HepG2 (cell line): Measurements from ENCODE around the gene TJAP1. TPM values are rescaled to one million over a fixed set of nuclear protein-coding genes. Genes with fewer than 3 reads are reported as not detected.
A peak's percentile ranks its signal among the peaks of the same experiment; 100 is the strongest.

Experiments used
- AHR ChIP-seq: IDR thresholded peaks from 2 replicates; pipeline ENCODE4 v1.6.1; 2018; ENCODE audit warnings: missing genetic modification reagents, missing compliant biosample characterization
- GABPB1 ChIP-seq: IDR thresholded peaks from 2 replicates; pipeline ENCODE4 v1.6.1; 2016; ENCODE audit warnings: mild to moderate bottlenecking, missing genetic modification reagents, moderate library complexity, missing compliant biosample characterization
- HNF4G ChIP-seq, 2 experiments: sonication (generic) in 1 of 2; formaldehyde crosslinking in 1 of 2; IDR thresholded peaks; 2 replicates each; pipeline versions ENCODE4 v1.4.0 to v1.6.1; 2011 to 2020; ENCODE audit warnings: borderline replicate concordance in 2 of 2, low read depth in 2 of 2, mild to moderate bottlenecking in 2 of 2, low read length in 1 of 2, missing genetic modification reagents in 1 of 2, moderate library complexity in 1 of 2
- HNRNPK ChIP-seq: fragments of 200-400 bp; formaldehyde crosslinking; IDR thresholded peaks from 2 replicates; pipeline ENCODE4 v1.6.1; 2018; ENCODE audit warnings: low read length, low read depth, moderate library complexity, mild to moderate bottlenecking; ENCODE audit not compliant: poor library complexity, severe bottlenecking
- KLF12 ChIP-seq: sonication (generic); formaldehyde crosslinking; IDR thresholded peaks from 2 replicates; pipeline ENCODE4 v1.4.0; 2020; ENCODE audit warnings: missing genetic modification reagents, borderline replicate concordance
- KLF16 ChIP-seq, 2 experiments: sonication (generic) in 1 of 2; formaldehyde crosslinking in 1 of 2; IDR thresholded peaks; 2 replicates each; pipeline versions ENCODE4 v1.6.1 to v1.8.0; 2016 to 2023; ENCODE audit warnings: missing genetic modification reagents in 2 of 2, missing compliant biosample characterization in 1 of 2
- MYC ChIP-seq: sonication (generic); formaldehyde crosslinking; IDR thresholded peaks from 2 replicates; pipeline ENCODE4 v1.9.0; 2021; ENCODE audit warnings: missing genetic modification reagents, borderline replicate concordance
- NFIC ChIP-seq: IDR thresholded peaks from 2 replicates; pipeline ENCODE4 v1.6.1; 2012; ENCODE audit warnings: mild to moderate bottlenecking, low read length, inconsistent platforms
- ONECUT2 ChIP-seq: sonication (generic); formaldehyde crosslinking; IDR thresholded peaks from 2 replicates; pipeline ENCODE4 v1.4.0; 2020; ENCODE audit warnings: missing genetic modification reagents
- PLRG1 ChIP-seq: fragments of 450-650 bp; conservative IDR thresholded peaks from 2 replicates; pipeline ENCODE4 v1.6.1; 2016
- TBL1XR1 ChIP-seq: fragments of 150-350 bp; IDR thresholded peaks from 2 replicates; pipeline ENCODE4 v1.6.1; 2014; ENCODE audit warnings: borderline replicate concordance, low read length; ENCODE audit not compliant: partially characterized antibody
- THAP11 ChIP-seq: IDR thresholded peaks from 2 replicates; pipeline ENCODE4 v1.6.1; 2016; ENCODE audit warnings: missing biosample characterization, missing genetic modification reagents
- U2AF1 ChIP-seq: fragments of 200-400 bp; formaldehyde crosslinking; optimal IDR thresholded peaks from 2 replicates; pipeline ENCODE3; 2017; ENCODE audit warnings: mild to moderate bottlenecking, low read depth, low read length
- ZNF224 ChIP-seq: sonication (generic); formaldehyde crosslinking; IDR thresholded peaks from 2 replicates; pipeline ENCODE4 v1.5.0; 2020; ENCODE audit warnings: mild to moderate bottlenecking, missing genetic modification reagents
- ZNF282 ChIP-seq: fragments of 450-650 bp; IDR thresholded peaks from 2 replicates; pipeline ENCODE4 v1.6.1; 2018; ENCODE audit not compliant: partially characterized antibody
- ZNF335 ChIP-seq: sonication (generic); formaldehyde crosslinking; IDR thresholded peaks from 2 replicates; pipeline ENCODE4 v1.4.0; 2020; ENCODE audit warnings: missing genetic modification reagents
- ZNF34 ChIP-seq: sonication (generic); formaldehyde crosslinking; IDR thresholded peaks from 2 replicates; pipeline ENCODE4 v1.4.0; 2020; ENCODE audit warnings: mild to moderate bottlenecking, missing genetic modification reagents, borderline replicate concordance
- ZNF598 ChIP-seq: sonication (generic); formaldehyde crosslinking; IDR thresholded peaks from 2 replicates; pipeline ENCODE4 v1.5.1; 2020; ENCODE audit warnings: mild to moderate bottlenecking, missing genetic modification reagents, borderline replicate concordance
- ZNF780A ChIP-seq: sonication (generic); formaldehyde crosslinking; IDR thresholded peaks from 2 replicates; pipeline ENCODE4 v1.8.0; 2022; ENCODE audit warnings: mild to moderate bottlenecking, missing genetic modification reagents, moderate library complexity
- ZNF879 ChIP-seq: sonication (generic); formaldehyde crosslinking; IDR thresholded peaks from 2 replicates; pipeline ENCODE4 v1.8.1; 2023; ENCODE audit warnings: missing genetic modification reagents
- polyA plus RNA-seq, 8 experiments: library from polyadenylated mRNA; depleted of rRNA in 3 of 8; stranded (reverse) in 7 of 8; unstranded in 1 of 8; fragments of >200 nt; fragmentation: Illumina TruSeq in 4 of 8; extraction: Trizol in 4 of 8; gene quantifications; 2 replicates each; pipeline versions ENCODE4 v1.2.1 to v1.2.3, GENCODE V29; 2011 to 2016; ENCODE audit warnings: low read depth in 4 of 8, missing spikeins in 1 of 8, mixed read lengths in 1 of 8; ENCODE audit not compliant: insufficient read depth in 1 of 8
- total RNA-seq, 5 experiments: library from RNA; depleted of rRNA; stranded (reverse); fragments of >200 nt; fragmentation: Illumina TruSeq; extraction: Trizol; gene quantifications; 2 replicates each; pipeline ENCODE4 v1.2.3, GENCODE V29; 2016; ENCODE audit warnings: low read depth in 1 of 5
- TF ChIP-seq, protein P1 (sequence below): IDR thresholded peaks from 2 replicates; pipeline ENCODE4 v1.6.1; 2016; ENCODE audit warnings: low read depth, missing genetic modification reagents, missing compliant biosample characterization
- TF ChIP-seq, protein P2 (sequence below): IDR thresholded peaks from 2 replicates; pipeline ENCODE4 v1.6.1; 2016; ENCODE audit warnings: low read depth, control low read depth
- TF ChIP-seq, protein P3 (sequence below): IDR thresholded peaks from 2 replicates; pipeline ENCODE4 v1.6.1; 2016; ENCODE audit warnings: missing genetic modification reagents, missing compliant biosample characterization

Gene TJAP1
- total and polyA plus RNA-seq, 2 of the 13 experiments (the other 11 are each of a cell fraction or from before 2014, with no cell fraction given) = 15.7 to 41.6 TPM

DNA sequence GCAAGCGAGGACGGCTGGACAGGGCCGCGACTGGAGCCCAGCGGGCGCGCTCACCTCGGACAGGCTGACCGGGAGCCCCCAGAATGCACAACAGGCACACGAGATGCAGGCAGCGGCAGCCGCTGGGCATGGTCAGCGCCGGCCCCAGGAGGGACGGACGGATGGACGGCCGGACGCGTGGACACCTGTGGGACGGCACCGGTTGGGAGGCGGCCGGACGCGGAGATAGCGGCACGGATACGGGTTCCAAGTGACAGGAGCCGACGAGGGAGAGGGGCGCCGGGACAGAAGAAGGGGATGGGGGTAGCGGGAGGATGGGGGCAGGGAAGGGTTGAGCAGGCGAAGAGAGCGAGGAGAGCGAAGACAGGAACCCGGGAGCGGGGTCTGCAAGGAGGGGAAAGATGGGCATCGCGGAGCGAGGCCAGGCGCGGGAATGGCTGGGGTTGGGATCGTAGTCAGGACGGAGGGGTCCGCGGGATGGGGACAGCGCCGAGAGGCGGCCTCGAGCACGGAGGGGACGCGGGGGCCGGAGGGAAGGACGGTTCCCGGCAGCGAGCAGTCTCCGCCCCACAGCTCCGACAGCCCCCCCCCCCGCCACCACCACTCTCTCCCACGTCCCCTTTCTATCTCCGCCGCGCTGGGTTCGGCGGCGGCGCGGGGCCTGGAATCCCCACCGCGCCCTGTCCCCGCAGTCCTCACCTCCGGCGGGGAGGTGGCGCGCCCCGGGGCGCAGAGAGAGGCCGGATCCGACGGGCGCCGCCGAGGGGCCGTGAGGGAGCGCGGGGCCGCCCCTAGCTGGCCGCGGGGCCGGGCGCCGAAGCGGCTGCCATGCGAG, 22.5 kb upstream of the TJAP1 start (continued):
- TF ChIP-seq U2AF1 = peak; percentile 87
- peak; percentile 81; the same call in 1 of the 2 replicates for TF ChIP-seq ZNF780A
- TF ChIP-seq ZNF224 (CRISPR knock-in tag) = no peak
- TF ChIP-seq HNRNPK = peak; percentile 81
- no peak for TF ChIP-seq ZNF879 (CRISPR knock-in tag)
- TF ChIP-seq KLF16 (CRISPR knock-in tag; IDR thresholded peaks at IDR 0.05) = peak in 1 of 2 experiments; percentile 74; a peak in 2 of 4 replicates
- peak; percentile 25 for TF ChIP-seq TBL1XR1
- TF ChIP-seq NFIC = no peak
- TF ChIP-seq, protein P1, sequence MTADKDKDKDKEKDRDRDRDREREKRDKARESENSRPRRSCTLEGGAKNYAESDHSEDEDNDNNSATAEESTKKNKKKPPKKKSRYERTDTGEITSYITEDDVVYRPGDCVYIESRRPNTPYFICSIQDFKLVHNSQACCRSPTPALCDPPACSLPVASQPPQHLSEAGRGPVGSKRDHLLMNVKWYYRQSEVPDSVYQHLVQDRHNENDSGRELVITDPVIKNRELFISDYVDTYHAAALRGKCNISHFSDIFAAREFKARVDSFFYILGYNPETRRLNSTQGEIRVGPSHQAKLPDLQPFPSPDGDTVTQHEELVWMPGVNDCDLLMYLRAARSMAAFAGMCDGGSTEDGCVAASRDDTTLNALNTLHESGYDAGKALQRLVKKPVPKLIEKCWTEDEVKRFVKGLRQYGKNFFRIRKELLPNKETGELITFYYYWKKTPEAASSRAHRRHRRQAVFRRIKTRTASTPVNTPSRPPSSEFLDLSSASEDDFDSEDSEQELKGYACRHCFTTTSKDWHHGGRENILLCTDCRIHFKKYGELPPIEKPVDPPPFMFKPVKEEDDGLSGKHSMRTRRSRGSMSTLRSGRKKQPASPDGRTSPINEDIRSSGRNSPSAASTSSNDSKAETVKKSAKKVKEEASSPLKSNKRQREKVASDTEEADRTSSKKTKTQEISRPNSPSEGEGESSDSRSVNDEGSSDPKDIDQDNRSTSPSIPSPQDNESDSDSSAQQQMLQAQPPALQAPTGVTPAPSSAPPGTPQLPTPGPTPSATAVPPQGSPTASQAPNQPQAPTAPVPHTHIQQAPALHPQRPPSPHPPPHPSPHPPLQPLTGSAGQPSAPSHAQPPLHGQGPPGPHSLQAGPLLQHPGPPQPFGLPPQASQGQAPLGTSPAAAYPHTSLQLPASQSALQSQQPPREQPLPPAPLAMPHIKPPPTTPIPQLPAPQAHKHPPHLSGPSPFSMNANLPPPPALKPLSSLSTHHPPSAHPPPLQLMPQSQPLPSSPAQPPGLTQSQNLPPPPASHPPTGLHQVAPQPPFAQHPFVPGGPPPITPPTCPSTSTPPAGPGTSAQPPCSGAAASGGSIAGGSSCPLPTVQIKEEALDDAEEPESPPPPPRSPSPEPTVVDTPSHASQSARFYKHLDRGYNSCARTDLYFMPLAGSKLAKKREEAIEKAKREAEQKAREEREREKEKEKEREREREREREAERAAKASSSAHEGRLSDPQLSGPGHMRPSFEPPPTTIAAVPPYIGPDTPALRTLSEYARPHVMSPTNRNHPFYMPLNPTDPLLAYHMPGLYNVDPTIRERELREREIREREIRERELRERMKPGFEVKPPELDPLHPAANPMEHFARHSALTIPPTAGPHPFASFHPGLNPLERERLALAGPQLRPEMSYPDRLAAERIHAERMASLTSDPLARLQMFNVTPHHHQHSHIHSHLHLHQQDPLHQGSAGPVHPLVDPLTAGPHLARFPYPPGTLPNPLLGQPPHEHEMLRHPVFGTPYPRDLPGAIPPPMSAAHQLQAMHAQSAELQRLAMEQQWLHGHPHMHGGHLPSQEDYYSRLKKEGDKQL (CRISPR knock-in tag) = no peak
- no peak for TF ChIP-seq ONECUT2 (CRISPR knock-in tag)
- peak; percentile 64 for TF ChIP-seq THAP11 (CRISPR knock-in tag)
- TF ChIP-seq MYC (CRISPR knock-in tag) = peak; percentile 61; the same call in 1 of the 2 replicates
- no peak for TF ChIP-seq PLRG1
- TF ChIP-seq GABPB1 (CRISPR knock-in tag) = peak; percentile 68
- TF ChIP-seq ZNF282 = no peak
- no peak for TF ChIP-seq HNF4G (IDR thresholded peaks at IDR 0.05; ENCODE audit: borderline replicate concordance, low read depth, low read length)
- TF ChIP-seq HNF4G (CRISPR knock-in tag; IDR thresholded peaks at IDR 0.05; ENCODE audit: borderline replicate concordance, low read depth) = peak; percentile 71; the same call in 1 of the 2 replicates
- TF ChIP-seq KLF12 (CRISPR knock-in tag) = 0 out of 2 replicates have a peak, but pooled peaks have one; percentile 32
- TF ChIP-seq, protein P2, sequence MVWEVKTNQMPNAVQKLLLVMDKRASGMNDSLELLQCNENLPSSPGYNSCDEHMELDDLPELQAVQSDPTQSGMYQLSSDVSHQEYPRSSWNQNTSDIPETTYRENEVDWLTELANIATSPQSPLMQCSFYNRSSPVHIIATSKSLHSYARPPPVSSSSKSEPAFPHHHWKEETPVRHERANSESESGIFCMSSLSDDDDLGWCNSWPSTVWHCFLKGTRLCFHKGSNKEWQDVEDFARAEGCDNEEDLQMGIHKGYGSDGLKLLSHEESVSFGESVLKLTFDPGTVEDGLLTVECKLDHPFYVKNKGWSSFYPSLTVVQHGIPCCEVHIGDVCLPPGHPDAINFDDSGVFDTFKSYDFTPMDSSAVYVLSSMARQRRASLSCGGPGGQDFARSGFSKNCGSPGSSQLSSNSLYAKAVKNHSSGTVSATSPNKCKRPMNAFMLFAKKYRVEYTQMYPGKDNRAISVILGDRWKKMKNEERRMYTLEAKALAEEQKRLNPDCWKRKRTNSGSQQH (CRISPR knock-in tag) = no peak
- no peak for TF ChIP-seq ZNF34 (CRISPR knock-in tag)
- no peak; the same call in 1 of the 2 replicates for TF ChIP-seq AHR
- TF ChIP-seq, protein P3, sequence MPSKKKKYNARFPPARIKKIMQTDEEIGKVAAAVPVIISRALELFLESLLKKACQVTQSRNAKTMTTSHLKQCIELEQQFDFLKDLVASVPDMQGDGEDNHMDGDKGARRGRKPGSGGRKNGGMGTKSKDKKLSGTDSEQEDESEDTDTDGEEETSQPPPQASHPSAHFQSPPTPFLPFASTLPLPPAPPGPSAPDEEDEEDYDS (CRISPR knock-in tag) = no peak
- no peak for TF ChIP-seq ZNF335 (CRISPR knock-in tag)
- peak; percentile 88; the same call in 1 of the 2 replicates for TF ChIP-seq ZNF598 (CRISPR knock-in tag)
